Stomach (tissue), 9 donors: ENCODE data around the gene PDXP. TPM values are rescaled to one million over a fixed set of nuclear protein-coding genes. Genes with fewer than 3 reads are reported as not detected.

ENCODE experiments used
- DNase-seq, 2 donors: peaks; one replicate each; pipeline versions ENCODE4 v3.0.0 to v3.0.0-alpha.2; 2013 to 2019
- H3K27ac ChIP-seq, 5 donors: fragments of 200-600 bp in 4 of 5; sonication (generic) in 4 of 5; one replicate each; pipeline ENCODE4 v1.5.1; 2013 to 2019; ENCODE audit warnings: mild to moderate bottlenecking in 1 of 5, moderate library complexity in 1 of 5
- H3K27me3 ChIP-seq, 3 donors: fragments of 200-600 bp; sonication (generic); one replicate each; pipeline ENCODE4 v1.5.1; 2017 to 2019; ENCODE audit warnings: mixed run types in 1 of 3
- H3K36me3 ChIP-seq, 4 donors: fragments of 200-600 bp; sonication (generic); 1 replicate in 3 of 4; 2 replicates in 1 of 4; pipeline ENCODE4 v1.5.1; 2016 to 2019
- H3K4me1 ChIP-seq, 4 donors: fragments of 200-600 bp; sonication (generic); one replicate each; pipeline ENCODE4 v1.5.1; 2016 to 2019
- H3K4me3 ChIP-seq, 4 donors: fragments of 200-600 bp; sonication (generic) in 3 of 4; one replicate each; pipeline ENCODE4 v1.5.1; 2016 to 2019; ENCODE audit warnings: mild to moderate bottlenecking in 1 of 4
- H3K9me3 ChIP-seq, 4 donors: fragments of 200-600 bp; sonication (generic); one replicate each; pipeline ENCODE4 v1.5.1; 2016 to 2019
- CTCF ChIP-seq, 7 experiments: fragments of 450-650 bp in 4 of 7; fragments of 200-600 bp in 3 of 7; sonication (generic) in 3 of 7; IDR thresholded peaks; one replicate each; pipeline ENCODE4 v1.5.1; 2016 to 2019; ENCODE audit warnings: antibody characterized with exemption in 7 of 7, control low read depth in 2 of 7, mild to moderate bottlenecking in 1 of 7
- EP300 ChIP-seq: sonication (generic); formaldehyde crosslinking; IDR thresholded peaks from one replicate; pipeline ENCODE4 v1.6.1; 2017; ENCODE audit warnings: antibody characterized with exemption
- POLR2A ChIP-seq, 4 donors: fragments of 450-650 bp; IDR thresholded peaks; one replicate each; pipeline ENCODE4 v1.6.1; 2016; ENCODE audit warnings: antibody characterized with exemption in 4 of 4, control low read depth in 2 of 4, mild to moderate bottlenecking in 1 of 4, moderate library complexity in 1 of 4
- POLR2AphosphoS5 ChIP-seq, 3 donors: sonication (generic); formaldehyde crosslinking; IDR thresholded peaks; one replicate each; pipeline ENCODE4 v1.6.1; 2016; ENCODE audit warnings: antibody characterized with exemption in 3 of 3
- WGBS, 5 donors: extraction: QIAGEN DNeasy Blood & Tissue Kit in 3 of 5; methylation state at CpG; one replicate each; pipeline versions ENCODE4 v1.1.5 to v1.1.7; 2013 to 2018; 5-methylcytosine and 5-hydroxymethylcytosine counted together
- intact Hi-C: fragments of 100-400 bp; cut with DNase I; formaldehyde crosslinking; loops from one replicate; pipeline ENCODE4 v1.15.1; 2023; ENCODE audit warnings: low total_unique reads
- polyA plus RNA-seq, 3 donors: library from polyadenylated mRNA; stranded (reverse); fragments of 200-250 nt; gene quantifications; one replicate each; pipeline ENCODE4 v1.2.3, GENCODE V29; 2013
- small RNA-seq, 4 donors: library from RNA; depleted of rRNA; stranded (forward); fragments of <200 nt; gene quantifications; one replicate each; pipeline ENCODE3, GENCODE V24; 2016
- total RNA-seq, 5 donors: library from RNA; depleted of rRNA; stranded (reverse); fragments of >200 nt; gene quantifications; one replicate each; pipeline versions ENCODE4 v1.1.0 to v1.2.3, GENCODE V29; 2014 to 2016
- donor health status: healthy with polysubstance abuse.
- donor health status: Bipolar disorder and iron deficiency.
- donor health status: healthy.

Gene PDXP
- total and polyA plus RNA-seq, 8 donors, result 2.9 to 72.1 (median 6.8) TPM

- no peaks in the 10 kb centered on the region for H3K9me3 ChIP-seq
- no peak for DNase-seq
- no peaks in the 10 kb centered on the region for H3K27me3 ChIP-seq
- no peaks in the 10 kb centered on the region for H3K4me1 ChIP-seq
- TF ChIP-seq EP300 (no peak), POLR2AphosphoS5 (IDR thresholded peaks at IDR 0.05) (no peak), POLR2A (IDR thresholded peaks at IDR 0.05) (no peak), CTCF (IDR thresholded peaks at IDR 0.05) (no peak)
- no peaks in the 10 kb centered on the region for H3K36me3 ChIP-seq
- no peak overlapping the region for H3K27ac ChIP-seq
- H3K4me3 ChIP-seq, result no peak overlapping the region
- 87 to 92% (median 91%) methylated on average over 9 to 10 of the region's 10 CpGs for WGBS, 5 donors
- intact Hi-C loops, result no loop called here
These were observed 53.0 kb downstream of the PDXP start for GRCh38 chr22:37711490-37711889.

GRCh38 chr22:37713761-37714160 is 55.2 kb downstream of the PDXP start:
- no peak for DNase-seq
- Histone ChIP-seq H3K4me3 (no peak overlapping the region), H3K4me1 (no peaks in the 10 kb centered on the region), H3K9me3 (no peaks in the 10 kb centered on the region), H3K27ac (no peak overlapping the region), H3K36me3 (no peaks in the 10 kb centered on the region), H3K27me3 (no peaks in the 10 kb centered on the region)
- 88 to 98% (median 96%) methylated on average over 7 of the region's 7 CpGs for WGBS, 5 donors
- TF ChIP-seq EP300, result no peak
- no peak for TF ChIP-seq CTCF (IDR thresholded peaks at IDR 0.05)
- TF ChIP-seq POLR2A (IDR thresholded peaks at IDR 0.05), result no peak
- no peak for TF ChIP-seq POLR2AphosphoS5 (IDR thresholded peaks at IDR 0.05)
- intact Hi-C loops, result no loop called here

- Histone ChIP-seq H3K27ac (no peak overlapping the region), H3K4me1 (no peaks in the 10 kb centered on the region), H3K9me3 (no peaks in the 10 kb centered on the region), H3K36me3 (no peaks in the 10 kb centered on the region), H3K27me3 (no peaks in the 10 kb centered on the region), H3K4me3 (no peak overlapping the region)
- no peak for DNase-seq
- WGBS, 5 donors, result 83 to 100% (median 94%) methylated on average over 2 of the region's 2 CpGs
- intact Hi-C loops, result no loop called here
- TF ChIP-seq EP300, result no peak
- no peak for TF ChIP-seq POLR2AphosphoS5 (IDR thresholded peaks at IDR 0.05)
- TF ChIP-seq CTCF (IDR thresholded peaks at IDR 0.05), result no peak
- no peak for TF ChIP-seq POLR2A (IDR thresholded peaks at IDR 0.05)
These were observed 56.1 kb downstream of the PDXP start for GRCh38 chr22:37714634-37715033.

GRCh38 chr22:37715760-37716159 is 57.2 kb downstream of the PDXP start:
- TF ChIP-seq CTCF (IDR thresholded peaks at IDR 0.05) (no peak), POLR2AphosphoS5 (IDR thresholded peaks at IDR 0.05) (no peak), EP300 (no peak), POLR2A (IDR thresholded peaks at IDR 0.05) (no peak)
- no peak overlapping the region for H3K27ac ChIP-seq
- H3K4me1 ChIP-seq, result no peaks in the 10 kb centered on the region
- H3K4me3 ChIP-seq, result no peak overlapping the region
- no peak for DNase-seq
- intact Hi-C loops, result no loop called here
- H3K36me3 ChIP-seq, result no peaks in the 10 kb centered on the region
- H3K9me3 ChIP-seq, result no peaks in the 10 kb centered on the region
- WGBS, 5 donors, result 90 to 97% (median 94%) methylated on average over 6 to 7 of the region's 7 CpGs
- no peaks in the 10 kb centered on the region for H3K27me3 ChIP-seq

Small RNAs within 50 kb of the gene (small RNA-seq; reads per million reads assigned to genes)
- 0 reads per million in 4 donors for gene RN7SL385P

Other genes with a start within 250 kb of the PDXP start
- under 1 TPM in 2 of 5 donors, not detected in 3; 0.18 to 0.89 TPM for gene ELFN2, start 231.2 kb upstream of the PDXP start, total RNA-seq
- gene ELFN2, start 231.2 kb upstream of the PDXP start, polyA plus RNA-seq, result under 1 TPM in 1 of 3 donors, not detected in 2; 0.03 TPM
- gene MFNG, start 172.3 kb upstream of the PDXP start, total RNA-seq, result 10 to 100 TPM in 3 of 5 donors, 1 to 10 TPM in 2; 1.7 to 86.4 (median 11.2) TPM
- gene MFNG, start 172.3 kb upstream of the PDXP start, polyA plus RNA-seq, result 10 to 100 TPM in 1 of 3 donors, 1 to 10 TPM in 2; 3.8 to 10.2 (median 6.7) TPM
- 100 to 1,000 TPM in 1 of 5 donors, 10 to 100 TPM in 2, 1 to 10 TPM in 2; 5.5 to 120 (median 28.4) TPM for gene CARD10, start 139.3 kb upstream of the PDXP start, total RNA-seq
- gene CARD10, start 139.3 kb upstream of the PDXP start, polyA plus RNA-seq, result 10 to 100 TPM; 11.3 to 17.8 (median 13.6) TPM
- gene CDC42EP1, start 98.2 kb upstream of the PDXP start, total RNA-seq, result 100 to 1,000 TPM in 2 of 5 donors, 10 to 100 TPM in 3; 28.6 to 195 (median 66.3) TPM
- 100 to 1,000 TPM in 1 of 3 donors, 10 to 100 TPM in 2; 70.2 to 112 (median 90.1) TPM for gene CDC42EP1, start 98.2 kb upstream of the PDXP start, polyA plus RNA-seq
- 1 to 10 TPM in 1 of 5 donors, not detected in 4; 4.2 TPM for gene LGALS2, start 78.6 kb upstream of the PDXP start, total RNA-seq
- gene LGALS2, start 78.6 kb upstream of the PDXP start, polyA plus RNA-seq, result 1 to 10 TPM; 4.1 to 7.1 (median 5.0) TPM
- gene GGA1, start 49.9 kb upstream of the PDXP start, total RNA-seq, result 10 to 100 TPM; 39.5 to 87.9 (median 55.6) TPM
- gene GGA1, start 49.9 kb upstream of the PDXP start, polyA plus RNA-seq, result 10 to 100 TPM; 30.3 to 43.6 (median 34.1) TPM
- gene SH3BP1, start 19.1 kb upstream of the PDXP start, total RNA-seq, result 100 to 1,000 TPM in 1 of 5 donors, 10 to 100 TPM in 1, 1 to 10 TPM in 2, not detected in 1; 1.6 to 135 (median 7.3) TPM
- 10 to 100 TPM in 1 of 3 donors, 1 to 10 TPM in 2; 8.7 to 12.8 (median 9.5) TPM for gene SH3BP1, start 19.1 kb upstream of the PDXP start, polyA plus RNA-seq
- 100 to 1,000 TPM; 235 to 490 (median 312) TPM for gene LGALS1, start 16.9 kb downstream of the PDXP start, total RNA-seq
- 1,000 to 10,000 TPM in 1 of 3 donors, 100 to 1,000 TPM in 2; 596 to 1,435 (median 703) TPM for gene LGALS1, start 16.9 kb downstream of the PDXP start, polyA plus RNA-seq
- 10 to 100 TPM in 4 of 5 donors, 1 to 10 TPM in 1; 9.3 to 64.6 (median 41.5) TPM for gene NOL12, start 27.6 kb downstream of the PDXP start, total RNA-seq
- 10 to 100 TPM; 26.6 to 35.4 (median 35.2) TPM for gene NOL12, start 27.6 kb downstream of the PDXP start, polyA plus RNA-seq
- 100 to 1,000 TPM in 2 of 5 donors, 10 to 100 TPM in 3; 70.0 to 355 (median 90.6) TPM for gene TRIOBP, start 38.3 kb downstream of the PDXP start, total RNA-seq
- gene TRIOBP, start 38.3 kb downstream of the PDXP start, polyA plus RNA-seq, result 10 to 100 TPM; 30.6 to 87.8 (median 70.2) TPM
- 100 to 1,000 TPM in 2 of 5 donors, 10 to 100 TPM in 1, under 1 TPM in 1, not detected in 1; 0.45 to 158 (median 60.4) TPM for gene GCAT, start 149.2 kb downstream of the PDXP start, total RNA-seq
- 10 to 100 TPM; 18.2 to 27.2 (median 23.4) TPM for gene GCAT, start 149.2 kb downstream of the PDXP start, polyA plus RNA-seq
- not detected for gene GALR3, start 164.7 kb downstream of the PDXP start, total RNA-seq
- not detected for gene GALR3, start 164.7 kb downstream of the PDXP start, polyA plus RNA-seq
- gene ANKRD54, start 185.6 kb downstream of the PDXP start, total RNA-seq, result 100 to 1,000 TPM in 1 of 5 donors, 10 to 100 TPM in 3, 1 to 10 TPM in 1; 6.8 to 210 (median 18.3) TPM
- 10 to 100 TPM; 12.5 to 19.0 (median 14.8) TPM for gene ANKRD54, start 185.6 kb downstream of the PDXP start, polyA plus RNA-seq
- 100 to 1,000 TPM; 271 to 452 (median 385) TPM for gene EIF3L, start 190.7 kb downstream of the PDXP start, total RNA-seq
- 100 to 1,000 TPM; 254 to 657 (median 378) TPM for gene EIF3L, start 190.7 kb downstream of the PDXP start, polyA plus RNA-seq
- gene MICALL1, start 247.6 kb downstream of the PDXP start, total RNA-seq, result 100 to 1,000 TPM in 3 of 5 donors, 10 to 100 TPM in 2; 31.4 to 155 (median 112) TPM
- gene MICALL1, start 247.6 kb downstream of the PDXP start, polyA plus RNA-seq, result 10 to 100 TPM; 17.7 to 55.1 (median 35.6) TPM